Osteoblast (primary cell): ENCODE data around the gene SPATA46. TPM values are rescaled to one million over a fixed set of nuclear protein-coding genes. Genes with fewer than 3 reads are reported as not detected.

Experiments
- DNase-seq: peaks from one replicate; pipeline ENCODE4 v3.0.0; 2011; ENCODE audit warnings: low spot score, mixed read lengths; ENCODE audit not compliant: insufficient read length; ENCODE audit errors: missing footprints
- H2AFZ ChIP-seq: 2 replicates; pipeline ENCODE4 v1.6.0; 2011; ENCODE audit warnings: mild to moderate bottlenecking, low read length
- H3K27ac ChIP-seq: 2 replicates; pipeline ENCODE4 v1.5.1; 2011; ENCODE audit warnings: mild to moderate bottlenecking, low read depth, low read length, moderate library complexity
- H3K27me3 ChIP-seq: 2 replicates; pipeline ENCODE4 v1.6.0; 2012; ENCODE audit warnings: mild to moderate bottlenecking, control low read depth, inconsistent platforms, low read length, moderate library complexity; ENCODE audit not compliant: insufficient read depth
- H3K36me3 ChIP-seq: 2 replicates; pipeline ENCODE4 v1.5.1; 2011; ENCODE audit warnings: mild to moderate bottlenecking, low read length, control low read depth, moderate library complexity; ENCODE audit not compliant: insufficient read depth
- H3K4me1 ChIP-seq: 2 replicates; pipeline ENCODE4 v1.5.1; 2011; ENCODE audit warnings: mild to moderate bottlenecking, low read length, control low read depth, moderate library complexity; ENCODE audit not compliant: insufficient read depth
- H3K4me2 ChIP-seq: 2 replicates; pipeline ENCODE4 v1.6.0; 2011; ENCODE audit warnings: mild to moderate bottlenecking, low read length; ENCODE audit not compliant: insufficient read depth
- H3K4me3 ChIP-seq: fragments of 200-600 bp; sonication (generic); 3 replicates; pipeline ENCODE4 v1.5.1; 2012; ENCODE audit warnings: mild to moderate bottlenecking, low read length, inconsistent platforms; ENCODE audit not compliant: insufficient read depth
- H3K79me2 ChIP-seq: 2 replicates; pipeline ENCODE4 v1.6.0; 2012; ENCODE audit warnings: mild to moderate bottlenecking, low read length, control low read depth, inconsistent platforms; ENCODE audit not compliant: insufficient read depth
- H3K9me3 ChIP-seq: 2 replicates; pipeline ENCODE4 v1.5.1; 2011; ENCODE audit warnings: low read depth, low read length, control low read depth
- H4K20me1 ChIP-seq: 2 replicates; pipeline ENCODE4 v1.6.0; 2012; ENCODE audit warnings: mild to moderate bottlenecking, low read length, control low read depth; ENCODE audit not compliant: insufficient read depth
- total RNA-seq: library from RNA; depleted of rRNA; stranded (reverse); fragments of >200 nt; gene quantifications from 2 replicates; pipeline ENCODE4 v1.2.3, GENCODE V29; 2012
- TF ChIP-seq, protein P1 (sequence below): IDR thresholded peaks from 2 replicates; pipeline ENCODE4 v1.5.1; 2011; ENCODE audit warnings: mild to moderate bottlenecking, low read depth, low read length, moderate library complexity; ENCODE audit errors: extremely low read depth

SPATA46 gene
- total RNA-seq, 1 donor = not detected

DNA sequence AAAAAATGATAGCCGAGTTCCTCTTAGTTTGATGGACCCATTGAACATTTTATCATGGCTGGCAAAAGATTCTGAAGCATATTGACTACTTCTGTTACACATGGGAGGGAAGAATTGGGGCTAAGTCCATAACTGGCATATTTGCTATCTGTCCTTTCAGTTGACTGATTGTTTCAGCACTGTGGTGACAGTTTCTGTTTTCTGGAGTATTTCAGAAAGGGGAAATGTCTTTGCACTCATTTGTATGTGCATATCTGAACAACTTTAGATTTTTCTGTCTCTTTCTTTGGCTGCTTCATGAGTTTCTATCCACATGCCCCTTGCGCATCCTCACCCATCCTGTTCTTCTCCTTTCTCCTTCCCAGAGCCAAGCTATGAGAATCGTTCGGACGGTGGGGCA lies 33.2 kb downstream of the SPATA46 start:
- no peaks in the 10 kb centered on the region for H3K4me1 ChIP-seq
- H3K4me2 ChIP-seq = no peak overlapping the region
- TF ChIP-seq, protein P1, sequence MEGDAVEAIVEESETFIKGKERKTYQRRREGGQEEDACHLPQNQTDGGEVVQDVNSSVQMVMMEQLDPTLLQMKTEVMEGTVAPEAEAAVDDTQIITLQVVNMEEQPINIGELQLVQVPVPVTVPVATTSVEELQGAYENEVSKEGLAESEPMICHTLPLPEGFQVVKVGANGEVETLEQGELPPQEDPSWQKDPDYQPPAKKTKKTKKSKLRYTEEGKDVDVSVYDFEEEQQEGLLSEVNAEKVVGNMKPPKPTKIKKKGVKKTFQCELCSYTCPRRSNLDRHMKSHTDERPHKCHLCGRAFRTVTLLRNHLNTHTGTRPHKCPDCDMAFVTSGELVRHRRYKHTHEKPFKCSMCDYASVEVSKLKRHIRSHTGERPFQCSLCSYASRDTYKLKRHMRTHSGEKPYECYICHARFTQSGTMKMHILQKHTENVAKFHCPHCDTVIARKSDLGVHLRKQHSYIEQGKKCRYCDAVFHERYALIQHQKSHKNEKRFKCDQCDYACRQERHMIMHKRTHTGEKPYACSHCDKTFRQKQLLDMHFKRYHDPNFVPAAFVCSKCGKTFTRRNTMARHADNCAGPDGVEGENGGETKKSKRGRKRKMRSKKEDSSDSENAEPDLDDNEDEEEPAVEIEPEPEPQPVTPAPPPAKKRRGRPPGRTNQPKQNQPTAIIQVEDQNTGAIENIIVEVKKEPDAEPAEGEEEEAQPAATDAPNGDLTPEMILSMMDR = no peak
- no peaks in the 10 kb centered on the region for H3K79me2 ChIP-seq
- no peak overlapping the region for H2AFZ ChIP-seq
- no peak for DNase-seq
- no peaks in the 10 kb centered on the region for H3K9me3 ChIP-seq
- H3K27ac ChIP-seq = no peak overlapping the region
- H3K4me3 ChIP-seq = no peak overlapping the region
- H4K20me1 ChIP-seq = peaks cover 2% of the 10 kb centered on the region
- no peaks in the 10 kb centered on the region for H3K36me3 ChIP-seq
- peaks cover 9% of the 10 kb centered on the region for H3K27me3 ChIP-seq

DNA sequence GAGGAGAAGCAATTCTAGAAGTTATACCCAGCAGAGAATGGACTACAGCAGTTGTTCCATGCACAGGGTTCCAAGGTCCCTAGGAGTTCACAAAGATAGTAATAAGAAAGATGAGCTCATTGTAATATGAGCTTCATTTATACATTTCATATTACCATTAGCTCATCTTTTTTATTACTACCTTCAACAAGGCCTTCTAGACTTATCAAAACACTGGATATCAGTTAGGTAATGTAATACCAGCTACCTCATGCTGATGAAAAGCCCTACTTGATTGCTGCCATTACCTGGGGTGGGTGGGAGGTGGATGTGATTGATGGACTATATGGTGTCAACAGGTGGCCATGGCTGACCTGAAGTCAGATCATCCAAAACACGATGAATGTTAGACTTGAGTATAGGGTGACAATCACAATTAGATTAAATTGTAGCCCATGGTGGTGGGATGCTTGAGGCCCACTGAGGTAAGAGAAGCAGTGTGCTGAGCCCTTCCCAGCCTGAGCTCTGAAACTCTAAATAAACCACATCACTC lies 34.1 kb downstream of the SPATA46 start:
- H3K79me2 ChIP-seq = no peaks in the 10 kb centered on the region
- H3K27ac ChIP-seq = no peak overlapping the region
- no peak overlapping the region for H2AFZ ChIP-seq
- peaks cover 18% of the 10 kb centered on the region for H3K27me3 ChIP-seq
- peak; percentile 38 for DNase-seq
- no peaks in the 10 kb centered on the region for H3K9me3 ChIP-seq
- H3K4me3 ChIP-seq = no peak overlapping the region
- H4K20me1 ChIP-seq = peaks cover 2% of the 10 kb centered on the region
- no peak overlapping the region for H3K4me2 ChIP-seq
- no peaks in the 10 kb centered on the region for H3K36me3 ChIP-seq
- no peaks in the 10 kb centered on the region for H3K4me1 ChIP-seq
- TF ChIP-seq, protein P1 = no peak

DNA sequence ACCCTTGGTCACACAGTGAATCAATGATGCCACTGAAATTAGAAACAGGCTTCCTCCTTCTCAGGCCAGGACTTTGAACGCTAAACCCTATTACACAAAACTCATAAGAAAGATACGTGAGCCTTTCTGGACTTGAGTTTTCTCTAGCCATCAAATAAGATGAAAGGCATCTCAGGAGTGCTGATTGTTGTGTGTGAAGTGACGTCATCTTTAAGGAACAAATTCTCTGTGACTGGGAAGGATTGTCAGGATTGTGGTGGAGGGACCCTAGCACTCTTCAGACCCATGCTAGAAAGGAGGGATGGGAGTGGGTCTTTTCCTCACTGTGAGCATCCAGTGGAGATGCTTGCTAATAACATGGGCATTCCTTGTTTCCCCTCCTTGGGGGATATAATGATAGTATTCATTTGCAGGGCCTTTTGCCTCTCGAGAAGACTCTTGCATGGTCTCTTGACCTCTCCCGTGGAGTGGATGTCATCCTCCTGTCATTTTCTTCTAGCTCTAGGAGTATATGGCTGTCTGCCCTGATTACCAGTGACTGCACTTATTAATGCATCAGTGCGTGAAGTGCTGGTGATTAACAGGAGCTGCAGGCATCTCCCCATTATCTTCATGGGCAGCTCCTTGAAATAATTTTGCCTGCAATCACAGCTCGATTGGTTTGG lies 39.9 kb downstream of the SPATA46 start:
- no peak overlapping the region for H3K27ac ChIP-seq
- H3K79me2 ChIP-seq = no peaks in the 10 kb centered on the region
- H3K27me3 ChIP-seq = peaks cover 43% of the 10 kb centered on the region
- no peaks in the 10 kb centered on the region for H3K36me3 ChIP-seq
- H3K4me1 ChIP-seq = no peaks in the 10 kb centered on the region
- no peak overlapping the region for H2AFZ ChIP-seq
- H3K9me3 ChIP-seq = no peaks in the 10 kb centered on the region
- no peak overlapping the region for H3K4me3 ChIP-seq
- no peak for DNase-seq
- TF ChIP-seq, protein P1 = no peak
- peaks cover 2% of the 10 kb centered on the region for H4K20me1 ChIP-seq
- H3K4me2 ChIP-seq = no peak overlapping the region

DNA sequence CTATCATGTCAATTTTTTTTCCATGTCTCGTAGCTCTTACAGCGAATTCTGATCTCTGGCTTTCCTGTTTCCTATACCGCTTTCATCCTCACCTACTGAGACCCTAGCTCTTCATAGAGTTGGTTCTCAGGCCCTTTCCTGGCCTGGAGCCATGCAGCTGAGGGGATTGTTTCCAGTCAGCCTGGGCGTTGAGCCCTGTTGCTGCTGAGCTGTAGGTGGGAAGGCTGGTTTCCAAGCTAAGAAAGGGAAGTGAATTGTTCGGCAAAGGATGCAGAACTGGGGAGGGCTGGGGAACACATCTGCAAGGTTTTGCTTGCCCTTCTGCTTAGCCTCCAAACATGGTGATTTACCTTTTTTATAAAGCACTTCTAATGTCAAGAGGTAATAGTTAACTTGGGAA lies 41.5 kb downstream of the SPATA46 start:
- no peaks in the 10 kb centered on the region for H3K9me3 ChIP-seq
- DNase-seq = no peak
- H3K27ac ChIP-seq = no peak overlapping the region
- no peaks in the 10 kb centered on the region for H3K4me1 ChIP-seq
- peaks cover 2% of the 10 kb centered on the region for H4K20me1 ChIP-seq
- H3K4me2 ChIP-seq = no peak overlapping the region
- H3K27me3 ChIP-seq = peaks cover 53% of the 10 kb centered on the region
- no peaks in the 10 kb centered on the region for H3K79me2 ChIP-seq
- no peaks in the 10 kb centered on the region for H3K36me3 ChIP-seq
- TF ChIP-seq, protein P1 = no peak
- H2AFZ ChIP-seq = no peak overlapping the region
- H3K4me3 ChIP-seq = no peak overlapping the region
